ENCODE results near the gene TINAGL1.

TINAGL1 gene

GRCh38 chr1:31607360-31607759 lies 31.0 kb downstream of the TINAGL1 start:
- no peak for DNase-seq (ENCODE audit: low read depth in 2 of 2)

DNA sequence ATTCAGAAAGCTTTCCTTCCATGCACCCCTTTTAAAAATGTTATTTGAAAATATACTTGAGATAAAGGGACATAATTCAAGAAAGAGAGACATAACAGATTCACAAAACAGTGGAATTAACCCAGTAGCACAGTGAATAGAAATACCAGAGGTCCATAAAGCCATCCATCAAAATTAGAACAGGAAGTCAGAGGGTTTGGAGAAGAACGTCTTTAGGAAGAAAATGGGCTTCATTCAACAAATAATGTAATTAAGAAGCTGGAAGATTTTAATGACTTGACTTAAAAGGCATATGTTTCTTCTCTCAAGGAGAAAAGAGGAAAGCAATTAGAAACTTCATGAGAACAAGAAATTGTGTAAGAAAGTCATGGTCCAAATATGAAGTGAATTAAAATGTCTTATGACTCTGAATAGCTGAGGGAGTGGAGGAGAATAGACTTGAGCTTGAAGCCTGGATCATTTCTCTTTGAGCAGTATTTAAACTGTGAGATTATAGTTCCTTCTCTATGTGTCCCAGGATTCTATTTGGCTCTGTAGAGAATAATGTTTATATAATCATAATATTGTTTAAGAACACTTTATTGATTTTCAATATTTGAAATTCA lies 33.3 kb downstream of the TINAGL1 start:
- no peak for DNase-seq (ENCODE audit: low read depth in 2 of 2)

DNA sequence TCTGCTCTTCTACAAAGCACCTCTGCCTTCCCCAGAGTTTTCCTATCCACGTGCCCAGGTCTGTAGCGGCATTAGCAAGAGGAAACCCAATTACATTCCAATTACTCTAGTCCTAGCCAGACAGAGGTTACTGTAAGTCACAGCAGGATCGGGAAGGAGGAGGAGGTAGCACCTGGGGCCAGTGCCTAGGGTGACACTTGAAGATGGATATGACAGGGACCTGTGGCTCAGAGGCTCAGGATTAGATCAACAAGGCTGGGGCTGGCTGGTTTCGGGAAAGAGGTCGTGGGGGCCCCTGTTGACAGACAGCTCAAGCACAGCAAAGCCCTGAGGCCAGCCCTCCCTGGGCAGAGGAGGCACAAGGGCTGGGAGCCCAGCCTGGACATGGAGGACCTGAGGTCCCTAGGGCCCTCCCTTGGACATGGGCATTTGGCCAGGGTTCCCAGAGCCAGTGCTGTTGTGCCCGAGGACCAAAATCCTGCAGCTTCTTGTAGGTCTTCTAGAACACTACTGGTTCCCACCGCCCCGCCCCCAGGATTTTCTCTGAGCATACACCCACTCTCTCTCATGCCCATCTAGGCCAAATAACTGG lies 38.2 kb downstream of the TINAGL1 start:
- no peak for DNase-seq (ENCODE audit: low read depth in 2 of 2)

DNA sequence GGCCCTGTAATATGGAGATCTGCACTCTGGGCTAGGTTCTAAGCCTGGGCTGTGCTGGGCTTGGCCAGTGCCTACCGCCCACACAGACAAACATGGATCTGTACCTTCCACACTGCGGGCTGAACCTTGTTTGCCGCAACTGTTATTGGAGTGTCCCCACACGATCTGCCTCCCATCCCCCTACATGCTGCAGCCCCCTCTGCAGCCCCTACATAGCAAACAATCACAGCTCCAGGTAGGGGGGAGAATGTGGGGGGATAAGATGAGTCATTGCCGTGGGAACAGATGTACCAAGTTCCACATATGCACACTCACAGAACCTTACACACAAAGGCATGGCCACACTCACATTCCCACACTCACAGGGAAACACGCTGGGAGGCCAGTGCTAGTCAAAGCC lies 39.1 kb downstream of the TINAGL1 start:
- DNase-seq (ENCODE audit: low read depth in 2 of 2), result no peak

DNA sequence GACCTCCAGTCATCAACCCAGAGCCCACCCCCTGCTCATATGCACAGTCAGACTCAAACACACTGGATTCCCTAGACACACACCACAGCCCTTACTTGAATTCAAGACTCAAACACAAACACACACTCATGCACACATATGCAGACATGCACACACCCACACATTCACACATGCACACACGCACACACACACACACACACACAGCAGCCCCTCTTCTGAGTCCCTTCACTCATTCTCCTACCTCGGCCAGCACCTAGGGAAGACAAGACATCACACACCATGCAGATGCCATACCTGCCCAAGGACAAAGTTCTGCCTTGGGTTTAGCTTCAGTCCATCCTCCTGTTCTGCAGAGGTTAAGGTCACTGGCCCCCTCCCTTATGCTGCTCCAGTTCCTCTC lies 39.6 kb downstream of the TINAGL1 start:
- no peak for DNase-seq (ENCODE audit: low read depth in 2 of 2)

GRCh38 chr1:31617218-31617915 lies 41.1 kb downstream of the TINAGL1 start, which contains the start of gene HCRTR1:
Gene HCRTR1 (plus strand): TSS chr1:31617689. CDS start chr1:31619193, 1,504 bp downstream.
- DNase-seq (ENCODE audit: low read depth in 2 of 2), result no peak

DNA sequence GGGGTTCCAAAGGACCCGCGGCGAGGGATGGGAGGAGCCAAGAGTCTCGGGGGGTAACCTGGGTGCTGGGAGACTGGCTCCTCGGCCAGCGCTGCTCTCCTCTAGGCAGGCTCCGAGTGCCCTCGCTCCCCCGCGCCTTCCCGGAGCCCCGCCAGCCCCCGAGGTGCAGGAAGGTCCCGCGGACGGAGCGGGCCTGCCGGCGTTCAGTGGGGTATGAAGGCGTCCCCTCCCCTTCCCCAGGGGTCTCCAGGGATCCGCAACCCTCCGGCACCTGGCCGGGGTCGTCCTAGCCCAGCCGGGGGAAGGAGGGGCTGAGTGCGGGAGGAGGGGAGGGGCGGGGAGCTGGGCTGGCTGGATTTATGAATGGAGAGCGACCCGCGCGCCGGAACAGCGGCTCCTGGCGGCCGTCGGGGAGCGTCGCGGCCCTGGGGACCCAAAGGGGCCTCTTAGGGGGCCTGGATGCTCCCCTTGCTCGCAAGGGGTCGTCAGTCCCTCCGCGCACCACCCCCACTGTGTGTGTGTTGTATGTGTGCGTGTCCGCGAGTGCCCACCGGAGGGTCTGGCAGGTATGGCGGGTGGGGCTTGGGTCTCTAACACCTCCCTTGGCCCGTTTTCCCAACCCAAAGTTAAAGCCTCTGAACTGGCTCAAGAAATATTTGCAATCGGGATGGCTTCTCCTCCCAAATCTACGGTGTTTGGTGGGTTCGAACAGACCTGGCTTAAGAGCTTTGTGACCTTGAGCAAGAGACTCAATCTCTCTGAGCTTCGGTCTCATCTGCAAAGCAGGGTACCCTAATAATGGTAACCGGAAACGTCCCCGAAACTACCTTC lies 41.8 kb downstream of the TINAGL1 start:
- peak in 1 of 2 donors; percentile 17 for DNase-seq (ENCODE audit: low read depth in 2 of 2)

DNA sequence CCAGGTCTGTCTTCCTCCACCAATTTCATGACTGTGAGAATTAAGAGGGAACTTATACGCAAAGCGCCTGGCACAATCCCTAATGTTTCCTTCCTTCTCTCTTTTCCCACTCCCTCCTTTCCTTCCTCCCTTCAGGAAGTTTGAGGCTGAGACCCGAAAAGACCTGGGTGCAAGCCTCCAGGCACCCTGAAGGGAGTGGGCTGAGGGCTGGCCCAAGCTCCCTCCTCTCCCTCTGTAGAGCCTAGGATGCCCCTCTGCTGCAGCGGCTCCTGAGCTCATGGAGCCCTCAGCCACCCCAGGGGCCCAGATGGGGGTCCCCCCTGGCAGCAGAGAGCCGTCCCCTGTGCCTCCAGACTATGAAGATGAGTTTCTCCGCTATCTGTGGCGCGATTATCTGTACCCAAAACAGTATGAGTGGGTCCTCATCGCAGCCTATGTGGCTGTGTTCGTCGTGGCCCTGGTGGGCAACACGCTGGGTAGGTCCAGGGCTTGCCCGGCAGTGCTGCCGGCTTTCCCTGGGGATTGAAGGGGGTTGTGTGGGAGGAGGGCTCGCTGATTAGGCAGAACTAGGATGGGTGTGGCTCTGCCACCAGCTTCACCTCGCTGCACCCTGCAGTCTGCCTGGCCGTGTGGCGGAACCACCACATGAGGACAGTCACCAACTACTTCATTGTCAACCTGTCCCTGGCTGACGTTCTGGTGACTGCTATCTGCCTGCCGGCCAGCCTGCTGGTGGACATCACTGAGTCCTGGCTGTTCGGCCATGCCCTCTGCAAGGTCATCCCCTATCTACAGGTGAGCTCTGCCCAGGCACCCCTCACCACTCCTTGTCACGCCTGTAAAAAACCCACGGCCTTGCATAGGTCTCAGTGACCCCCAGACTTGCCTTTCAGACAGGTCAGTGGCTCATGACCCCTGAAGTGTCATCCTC lies 42.9 kb downstream of the TINAGL1 start:
- no peak for DNase-seq (ENCODE audit: low read depth in 2 of 2)

DNA sequence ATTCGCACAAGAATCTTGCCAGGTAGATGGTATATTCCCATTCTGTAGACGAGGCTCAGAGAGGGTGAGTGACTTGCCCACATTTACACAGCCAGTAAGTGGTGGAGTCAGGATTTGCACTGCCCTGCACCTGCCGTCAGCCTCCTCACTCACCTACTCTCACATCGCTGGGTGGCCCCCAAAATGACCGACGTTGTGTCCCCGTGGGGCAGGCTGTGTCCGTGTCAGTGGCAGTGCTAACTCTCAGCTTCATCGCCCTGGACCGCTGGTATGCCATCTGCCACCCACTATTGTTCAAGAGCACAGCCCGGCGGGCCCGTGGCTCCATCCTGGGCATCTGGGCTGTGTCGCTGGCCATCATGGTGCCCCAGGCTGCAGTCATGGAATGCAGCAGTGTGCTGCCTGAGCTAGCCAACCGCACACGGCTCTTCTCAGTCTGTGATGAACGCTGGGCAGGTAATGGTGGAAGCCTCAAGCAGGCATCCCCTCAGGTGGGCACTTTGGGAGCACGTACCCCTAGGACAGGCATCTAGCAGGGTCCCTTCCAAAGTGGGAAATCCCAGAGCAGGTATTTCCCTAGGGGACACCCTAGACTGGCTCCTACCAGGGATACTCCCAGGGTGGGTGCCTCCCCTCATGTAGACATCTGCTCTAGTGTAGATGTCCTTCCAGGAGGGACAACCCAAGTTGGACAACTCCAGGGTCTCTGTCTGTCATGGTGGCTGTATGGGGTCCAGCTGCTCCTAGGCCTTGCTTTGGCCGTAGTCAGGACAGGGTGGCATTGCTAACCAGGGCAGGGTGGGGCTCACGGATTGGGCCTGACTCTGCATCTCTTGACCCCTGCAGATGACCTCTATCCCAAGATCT lies 44.5 kb downstream of the TINAGL1 start:
- no peak for DNase-seq (ENCODE audit: low read depth in 2 of 2)

GRCh38 chr1:31621498-31621820 lies 45.1 kb downstream of the TINAGL1 start:
- no peak for DNase-seq (ENCODE audit: low read depth in 2 of 2)

- DNase-seq (ENCODE audit: low read depth in 2 of 2), result no peak
Measured at GRCh38 chr1:31621847-31622730, 45.8 kb downstream of the TINAGL1 start.

DNA sequence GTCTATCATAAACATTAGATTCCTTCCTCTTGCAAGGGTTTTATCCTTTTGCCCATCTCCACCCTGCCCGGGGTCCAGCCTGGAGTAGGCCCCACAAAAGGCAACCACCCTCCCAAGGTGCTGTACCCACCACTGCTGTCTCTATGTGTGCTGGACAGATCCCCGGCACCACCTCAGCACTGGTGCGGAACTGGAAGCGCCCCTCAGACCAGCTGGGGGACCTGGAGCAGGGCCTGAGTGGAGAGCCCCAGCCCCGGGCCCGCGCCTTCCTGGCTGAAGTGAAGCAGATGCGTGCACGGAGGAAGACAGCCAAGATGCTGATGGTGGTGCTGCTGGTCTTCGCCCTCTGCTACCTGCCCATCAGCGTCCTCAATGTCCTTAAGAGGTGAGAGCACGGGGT lies 47.0 kb downstream of the TINAGL1 start:
- no peak for DNase-seq (ENCODE audit: low read depth in 2 of 2)

DNA sequence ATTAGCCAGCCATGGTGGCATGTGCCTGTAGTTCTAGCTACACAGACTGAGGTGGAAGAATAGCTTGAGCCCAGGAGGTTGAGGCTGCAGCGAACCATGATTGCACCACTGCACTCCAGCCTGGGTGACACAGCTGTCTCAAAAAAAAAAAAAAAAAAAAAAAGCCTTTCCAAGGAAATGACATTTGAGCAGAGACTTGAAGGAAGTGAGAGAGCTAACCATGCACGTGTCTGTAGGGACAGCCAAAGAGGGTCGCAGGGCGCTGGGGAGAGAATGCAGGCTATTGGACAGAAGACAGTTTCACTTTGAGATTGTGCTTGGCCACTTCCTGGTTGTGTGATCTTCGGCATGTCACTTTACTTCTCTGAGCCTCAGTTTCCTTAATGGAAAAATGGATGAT lies 48.0 kb downstream of the TINAGL1 start:
- no peak for DNase-seq (ENCODE audit: low read depth in 2 of 2)

- DNase-seq (ENCODE audit: low read depth in 2 of 2), result no peak
Measured at GRCh38 chr1:31624731-31625514, 48.6 kb downstream of the TINAGL1 start.

GRCh38 chr1:31625561-31626222 lies 49.4 kb downstream of the TINAGL1 start:
- no peak for DNase-seq (ENCODE audit: low read depth in 2 of 2)

- DNase-seq (ENCODE audit: low read depth in 2 of 2), result no peak
Measured at GRCh38 chr1:31626223-31627207, 50.2 kb downstream of the TINAGL1 start.

Measured in stimulated activated CD8-positive, alpha-beta memory T cell treated with anti-CD3 and anti-CD28 coated beads, Interleukin-2, amount 100 ng/mL, for 1 hour (primary cell).